GM20000 (cell line): Measurements from ENCODE around the gene RANBP1.

ENCODE experiments used
- DNase-seq: peaks from one replicate; pipeline ENCODE4 v3.0.0; 2012; ENCODE audit warnings: low spot score
- TF ChIP-seq, protein P1 (sequence below): IDR thresholded peaks from 2 replicates; pipeline ENCODE4 v1.5.1; 2012; ENCODE audit warnings: mild to moderate bottlenecking, control low read depth; ENCODE audit errors: extremely low read depth, missing control alignments

Gene RANBP1

DNA sequence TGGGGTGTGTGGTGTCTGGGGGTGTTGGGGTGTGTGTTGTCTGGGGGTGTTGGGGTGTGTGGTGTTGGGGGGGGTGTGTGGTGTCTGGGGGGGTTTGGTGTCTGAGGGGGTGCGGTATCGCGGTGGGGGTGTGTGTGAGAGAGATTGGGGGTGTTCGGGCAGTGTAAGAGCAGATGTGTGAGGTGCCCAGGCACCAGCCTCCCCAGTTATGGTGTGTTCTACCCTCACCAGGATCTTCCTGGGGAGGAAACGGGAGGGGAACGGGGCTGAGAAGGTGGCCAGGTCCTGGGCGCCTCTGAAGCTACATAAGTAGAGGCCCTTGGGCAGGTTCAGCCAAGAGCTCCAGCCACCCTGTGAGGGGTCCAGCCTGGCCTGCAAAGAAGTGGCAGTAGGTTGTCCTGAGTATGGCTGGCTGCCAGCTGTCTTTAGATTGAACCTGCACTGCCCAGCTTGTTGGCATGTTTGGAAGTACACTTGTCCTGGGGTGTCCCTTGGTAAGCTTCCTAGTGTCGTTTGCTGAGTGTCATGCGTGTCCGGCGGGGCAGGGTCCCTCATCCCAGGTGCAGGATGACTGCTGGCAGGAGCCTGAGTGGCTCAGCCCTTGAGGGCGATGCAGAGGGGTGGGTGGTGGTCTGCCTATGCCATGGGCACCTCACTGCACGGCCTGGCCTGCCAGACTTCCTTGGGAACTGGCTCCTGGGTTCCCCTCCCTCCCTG lies 7.6 kb downstream of the RANBP1 start:
- no peak for DNase-seq
- TF ChIP-seq, protein P1, sequence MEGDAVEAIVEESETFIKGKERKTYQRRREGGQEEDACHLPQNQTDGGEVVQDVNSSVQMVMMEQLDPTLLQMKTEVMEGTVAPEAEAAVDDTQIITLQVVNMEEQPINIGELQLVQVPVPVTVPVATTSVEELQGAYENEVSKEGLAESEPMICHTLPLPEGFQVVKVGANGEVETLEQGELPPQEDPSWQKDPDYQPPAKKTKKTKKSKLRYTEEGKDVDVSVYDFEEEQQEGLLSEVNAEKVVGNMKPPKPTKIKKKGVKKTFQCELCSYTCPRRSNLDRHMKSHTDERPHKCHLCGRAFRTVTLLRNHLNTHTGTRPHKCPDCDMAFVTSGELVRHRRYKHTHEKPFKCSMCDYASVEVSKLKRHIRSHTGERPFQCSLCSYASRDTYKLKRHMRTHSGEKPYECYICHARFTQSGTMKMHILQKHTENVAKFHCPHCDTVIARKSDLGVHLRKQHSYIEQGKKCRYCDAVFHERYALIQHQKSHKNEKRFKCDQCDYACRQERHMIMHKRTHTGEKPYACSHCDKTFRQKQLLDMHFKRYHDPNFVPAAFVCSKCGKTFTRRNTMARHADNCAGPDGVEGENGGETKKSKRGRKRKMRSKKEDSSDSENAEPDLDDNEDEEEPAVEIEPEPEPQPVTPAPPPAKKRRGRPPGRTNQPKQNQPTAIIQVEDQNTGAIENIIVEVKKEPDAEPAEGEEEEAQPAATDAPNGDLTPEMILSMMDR = no peak

DNA sequence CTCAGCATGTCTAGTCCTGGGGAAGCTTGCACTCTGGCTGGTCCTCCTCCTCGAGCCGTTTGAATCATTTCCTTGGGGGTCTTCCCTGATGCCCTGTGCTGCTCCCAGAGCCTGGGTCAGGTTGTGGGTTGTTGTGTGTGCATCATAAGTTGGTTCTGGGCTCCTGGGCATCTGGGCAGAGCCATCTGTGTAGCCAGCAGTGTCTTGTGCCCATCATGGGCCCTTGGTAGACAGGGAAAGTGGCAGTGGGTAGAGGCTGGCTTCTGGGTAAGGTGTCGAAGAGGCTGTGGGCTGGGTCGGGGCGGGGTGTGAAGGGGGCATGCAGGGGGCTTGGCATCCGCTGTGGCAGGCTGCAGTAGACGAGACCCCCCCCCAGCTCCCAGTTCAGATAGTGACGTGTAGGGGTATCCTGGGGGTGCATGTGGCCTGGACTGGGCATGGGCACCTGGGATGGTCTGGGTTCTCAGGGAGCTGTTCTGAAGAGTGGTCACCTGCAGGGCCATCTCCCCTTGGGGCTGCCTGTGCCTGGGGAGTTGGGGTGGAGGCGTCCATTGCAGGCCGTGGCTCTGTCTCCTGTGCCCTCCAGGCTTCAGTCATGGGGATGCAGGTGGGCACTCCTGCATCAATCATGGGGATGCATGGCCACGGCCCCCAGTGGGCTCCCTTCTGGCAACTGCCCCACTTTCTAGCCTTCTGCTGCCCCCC lies 8.3 kb downstream of the RANBP1 start:
- TF ChIP-seq, protein P1 = no peak
- DNase-seq = no peak

DNA sequence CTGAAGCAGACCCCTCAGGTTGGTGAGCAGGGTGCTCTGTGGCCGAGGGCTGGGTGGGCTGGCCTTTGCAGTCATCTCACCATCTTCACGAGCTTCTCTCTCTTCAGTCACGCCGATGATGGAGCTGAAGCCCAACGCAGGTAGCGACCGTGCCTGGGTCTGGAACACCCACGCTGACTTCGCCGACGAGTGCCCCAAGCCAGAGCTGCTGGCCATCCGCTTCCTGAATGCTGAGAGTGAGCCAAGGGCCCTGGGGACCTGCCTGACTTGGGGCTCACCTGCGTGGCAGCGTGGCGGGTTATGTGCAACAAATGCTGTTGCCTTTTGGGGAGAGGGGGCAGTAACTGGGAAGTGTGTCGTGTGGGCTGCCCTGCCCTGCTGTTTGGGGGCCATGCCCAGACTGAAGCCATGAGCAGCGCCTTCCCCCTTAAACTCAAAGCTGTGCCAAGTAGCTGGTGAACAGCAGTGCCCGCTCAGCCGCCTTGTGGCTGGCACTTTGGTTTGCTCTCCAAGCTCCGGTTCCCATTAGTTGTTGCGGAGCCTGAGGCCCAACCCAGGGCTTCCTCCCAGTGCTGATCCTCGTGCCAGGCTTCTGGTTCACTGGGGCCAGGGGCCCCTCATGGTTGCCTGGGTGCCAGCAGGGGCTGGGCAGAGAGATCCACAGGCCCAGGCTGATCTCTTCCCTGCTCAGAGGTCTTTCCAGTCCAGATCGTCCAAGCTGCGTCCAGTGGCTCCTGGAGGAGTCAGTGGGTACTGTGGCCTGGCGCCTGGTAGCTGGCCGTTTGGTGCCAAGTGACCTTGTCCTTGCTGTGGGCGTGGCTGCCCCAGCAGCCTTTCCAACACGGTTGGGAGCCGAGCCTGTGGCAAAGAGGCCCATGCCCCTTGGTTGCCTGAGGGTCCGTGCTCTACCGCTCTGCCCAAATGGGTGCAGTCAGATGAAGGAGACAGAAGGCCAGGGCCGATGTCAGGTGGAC lies 9.6 kb downstream of the RANBP1 start:
- no peak for DNase-seq
- TF ChIP-seq, protein P1 = no peak

DNA sequence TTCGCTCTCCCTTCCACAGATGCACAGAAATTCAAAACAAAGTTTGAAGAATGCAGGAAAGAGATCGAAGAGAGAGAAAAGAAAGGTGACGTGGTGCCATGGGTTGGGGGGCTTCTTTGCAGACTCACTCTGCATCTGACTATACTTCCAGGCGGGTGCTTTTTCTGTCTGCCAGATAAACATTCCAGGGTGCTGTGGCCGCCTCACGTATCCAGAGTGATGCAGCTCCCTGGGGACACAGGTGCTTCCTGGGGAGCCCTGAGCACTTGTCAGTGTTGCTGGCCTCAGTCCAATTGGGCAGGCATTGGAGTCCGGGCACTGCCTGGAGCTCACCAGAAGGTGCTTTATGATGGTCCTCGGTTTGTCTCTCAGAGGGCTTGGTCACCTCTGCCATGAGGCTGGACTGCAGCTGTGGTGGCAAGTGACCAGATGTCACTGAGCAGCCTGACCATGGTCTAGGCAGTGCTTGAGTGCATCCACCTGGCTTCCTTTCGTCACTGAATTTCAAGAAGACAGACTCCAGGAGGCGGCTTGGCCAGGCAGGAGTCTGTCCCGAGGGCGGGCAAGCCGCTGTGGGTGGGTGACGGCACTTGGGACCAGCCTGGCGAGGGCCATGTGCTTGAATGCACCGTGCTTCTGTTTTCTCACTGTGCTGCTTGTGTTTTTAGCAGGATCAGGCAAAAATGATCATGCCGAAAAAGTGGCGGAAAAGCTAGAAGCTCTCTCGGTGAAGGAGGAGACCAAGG lies 10.6 kb downstream of the RANBP1 start:
- DNase-seq = no peak
- TF ChIP-seq, protein P1 = no peak

DNA sequence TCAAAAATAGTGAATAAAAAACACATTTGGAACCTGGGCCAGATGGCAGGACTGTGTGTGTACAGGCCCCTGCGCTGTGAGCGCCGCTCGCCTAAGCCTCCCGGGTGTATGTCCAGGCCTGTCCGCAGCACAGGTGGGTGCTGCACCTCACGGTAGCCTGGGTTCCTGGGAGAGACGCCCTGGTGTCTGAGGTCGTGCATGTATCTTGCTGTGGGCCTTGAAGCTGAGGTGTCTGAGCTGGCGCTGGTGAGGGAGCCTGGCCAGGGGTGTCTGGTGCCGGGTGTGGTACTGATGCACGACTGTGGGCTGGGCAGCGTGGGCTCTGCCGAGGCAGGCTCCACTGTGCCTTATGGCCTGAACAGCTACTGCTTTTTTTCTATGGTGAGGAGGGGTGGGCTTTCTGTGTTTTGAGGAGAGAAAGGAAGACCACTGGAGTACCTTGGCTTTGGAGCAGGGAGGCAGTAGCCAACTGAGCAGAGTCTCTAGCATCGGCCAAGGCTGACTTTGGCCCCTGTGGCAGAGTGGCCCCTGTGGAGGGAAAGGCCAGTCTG lies 11.5 kb downstream of the RANBP1 start:
- TF ChIP-seq, protein P1 = no peak
- no peak for DNase-seq

DNA sequence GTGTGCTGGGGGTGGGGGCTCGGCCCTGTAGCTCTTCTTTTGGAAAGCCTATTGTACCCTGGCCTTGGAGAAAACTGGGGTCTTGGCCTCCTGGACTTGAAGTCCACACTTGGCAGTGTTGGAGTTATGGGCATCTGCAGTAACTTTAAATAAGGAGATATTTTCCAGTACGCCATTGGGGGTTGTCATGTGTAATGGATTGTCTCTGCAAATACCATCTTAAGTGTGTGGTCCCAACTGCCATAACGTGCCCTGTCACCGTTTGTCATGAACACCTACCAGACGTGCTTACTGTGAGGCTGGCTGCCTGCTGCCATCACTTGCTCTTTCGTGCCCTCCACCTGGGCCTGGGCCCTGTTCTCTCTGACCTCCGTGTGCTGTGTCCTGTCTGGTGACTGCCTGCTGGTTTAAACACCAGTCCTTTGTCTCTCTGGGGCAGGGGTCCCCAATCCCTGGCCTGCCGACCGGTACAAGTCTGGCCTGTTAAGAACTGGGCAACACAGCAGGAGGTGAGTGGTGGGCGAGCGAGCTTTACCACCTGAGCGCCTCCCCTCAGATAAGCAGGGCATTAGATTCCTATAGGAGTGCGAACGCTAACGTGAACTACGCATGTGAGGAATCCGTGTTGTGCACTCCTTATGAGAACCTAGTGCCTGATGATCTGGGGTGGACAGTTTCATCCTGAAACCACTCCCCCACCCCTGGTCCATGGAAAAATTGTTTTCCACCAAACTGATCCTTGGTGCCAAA lies 12.1 kb downstream of the RANBP1 start:
- DNase-seq = no peak
- TF ChIP-seq, protein P1 = no peak
